ENCODE data around the gene ZDHHC11B. TPM values are rescaled to one million over a fixed set of nuclear protein-coding genes. Genes with fewer than 3 reads are reported as not detected.
A peak's percentile ranks its signal among the peaks of the same experiment; 100 is the strongest.

The ZDHHC11B gene
- total RNA-seq, 1 experiment from 2014 or later = 0.22 TPM

- no peak overlapping the region for H3K27ac ChIP-seq
- H3K27me3 ChIP-seq = no peaks in the 10 kb centered on the region; the same call in 1 of the 2 replicates
- H3K4me1 ChIP-seq = no peaks in the 10 kb centered on the region
- no peaks in the 10 kb centered on the region for H3K9me3 ChIP-seq (replicated peaks)
- H3K36me3 ChIP-seq = no peaks in the 10 kb centered on the region
- no peak overlapping the region for H3K4me3 ChIP-seq
- DNase-seq = no peak
Measured at GRCh38 chr5:675111-675870, 109.2 kb downstream of the ZDHHC11B start.

- no peak overlapping the region for H3K4me3 ChIP-seq
- no peaks in the 10 kb centered on the region for H3K4me1 ChIP-seq
- DNase-seq = no peak
- no peaks in the 10 kb centered on the region for H3K36me3 ChIP-seq
- no peak overlapping the region for H3K27ac ChIP-seq
- H3K27me3 ChIP-seq = no peaks in the 10 kb centered on the region; the same call in 1 of the 2 replicates
- H3K9me3 ChIP-seq (replicated peaks) = no peaks in the 10 kb centered on the region
Measured at GRCh38 chr5:674630-675011, 109.9 kb downstream of the ZDHHC11B start.

DNA sequence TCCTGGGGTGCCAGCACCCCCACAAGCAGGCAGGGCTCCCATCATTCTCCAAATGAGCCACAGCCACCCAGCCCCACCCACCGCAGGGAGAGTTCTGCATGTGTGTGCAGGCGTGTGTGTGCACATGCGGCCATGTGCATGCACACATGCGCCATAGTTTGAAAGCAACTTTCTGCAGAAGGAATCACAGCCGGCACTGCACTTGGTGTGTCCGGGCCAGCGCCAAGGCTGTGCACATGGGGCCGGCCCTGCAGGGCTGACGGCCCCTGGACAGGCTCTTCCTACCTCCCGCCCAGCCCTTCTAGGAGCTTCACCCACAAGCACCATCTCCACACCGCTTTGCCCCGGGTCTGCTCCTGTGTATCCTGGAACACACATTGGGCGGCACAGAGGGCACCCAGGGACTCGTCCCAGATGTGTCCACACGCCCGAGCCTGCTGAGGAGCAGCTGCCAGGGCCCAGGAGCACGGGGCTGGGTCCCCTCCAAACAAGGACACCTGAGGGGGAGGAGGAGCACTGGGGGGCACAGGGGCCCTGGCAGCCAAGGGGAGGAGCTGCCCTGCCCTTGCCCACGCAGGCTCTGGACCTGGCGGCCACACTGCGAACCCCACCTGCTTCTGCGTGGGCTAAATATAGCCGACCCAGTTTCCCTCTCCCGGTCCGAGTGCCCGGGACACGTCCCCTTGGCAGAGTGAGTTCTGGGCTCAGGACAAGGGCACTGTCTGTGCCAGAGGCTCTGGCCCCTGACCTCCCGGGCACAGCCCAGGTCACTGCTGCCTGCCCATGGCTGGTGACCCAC, 110.5 kb downstream of the ZDHHC11B start:
- Histone ChIP-seq H3K9me3 (replicated peaks) (no peaks in the 10 kb centered on the region), H3K27ac (no peak overlapping the region), H3K4me3 (no peak overlapping the region), H3K36me3 (no peaks in the 10 kb centered on the region), H3K27me3 (no peaks in the 10 kb centered on the region; the same call in 1 of the 2 replicates), H3K4me1 (no peaks in the 10 kb centered on the region)
- no peak for DNase-seq

DNA sequence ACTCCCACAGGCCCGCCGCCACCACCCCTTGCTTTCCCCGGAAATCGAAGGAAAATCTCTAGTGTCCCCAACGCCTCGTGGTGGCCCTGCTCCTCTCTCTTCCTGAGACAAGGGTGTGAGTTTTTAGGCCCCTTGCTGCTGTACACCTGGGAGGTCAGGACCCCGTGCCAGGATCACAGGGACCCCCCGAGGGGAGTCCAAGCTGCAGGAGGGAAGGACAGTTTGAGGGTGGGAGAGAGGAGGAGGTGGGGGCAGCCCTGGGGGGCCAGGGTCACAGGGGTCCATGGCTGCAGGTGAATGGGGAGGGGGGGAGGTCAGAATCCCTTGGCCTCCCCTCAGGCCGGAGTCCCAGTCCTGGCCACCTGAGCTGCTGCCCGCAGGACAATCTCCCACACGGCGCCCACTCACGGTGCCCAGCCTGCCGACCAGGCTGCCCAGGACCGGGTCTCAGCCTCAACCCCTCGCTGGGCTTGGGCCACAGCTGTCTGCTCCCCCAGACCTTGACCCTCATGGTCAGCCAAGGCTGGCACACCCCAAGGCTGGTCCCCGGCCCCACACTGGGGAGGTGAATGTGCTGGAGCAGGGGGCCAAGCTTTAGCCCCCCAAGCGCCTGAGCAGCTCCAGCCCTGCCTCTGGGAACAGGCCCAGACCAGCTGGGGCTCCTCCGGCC, 111.2 kb downstream of the ZDHHC11B start:
- H3K4me3 ChIP-seq = no peak overlapping the region
- DNase-seq = no peak
- no peak overlapping the region for H3K27ac ChIP-seq
- no peaks in the 10 kb centered on the region; the same call in 1 of the 2 replicates for H3K27me3 ChIP-seq
- no peaks in the 10 kb centered on the region for H3K4me1 ChIP-seq
- H3K36me3 ChIP-seq = no peaks in the 10 kb centered on the region
- no peaks in the 10 kb centered on the region for H3K9me3 ChIP-seq (replicated peaks)

DNA sequence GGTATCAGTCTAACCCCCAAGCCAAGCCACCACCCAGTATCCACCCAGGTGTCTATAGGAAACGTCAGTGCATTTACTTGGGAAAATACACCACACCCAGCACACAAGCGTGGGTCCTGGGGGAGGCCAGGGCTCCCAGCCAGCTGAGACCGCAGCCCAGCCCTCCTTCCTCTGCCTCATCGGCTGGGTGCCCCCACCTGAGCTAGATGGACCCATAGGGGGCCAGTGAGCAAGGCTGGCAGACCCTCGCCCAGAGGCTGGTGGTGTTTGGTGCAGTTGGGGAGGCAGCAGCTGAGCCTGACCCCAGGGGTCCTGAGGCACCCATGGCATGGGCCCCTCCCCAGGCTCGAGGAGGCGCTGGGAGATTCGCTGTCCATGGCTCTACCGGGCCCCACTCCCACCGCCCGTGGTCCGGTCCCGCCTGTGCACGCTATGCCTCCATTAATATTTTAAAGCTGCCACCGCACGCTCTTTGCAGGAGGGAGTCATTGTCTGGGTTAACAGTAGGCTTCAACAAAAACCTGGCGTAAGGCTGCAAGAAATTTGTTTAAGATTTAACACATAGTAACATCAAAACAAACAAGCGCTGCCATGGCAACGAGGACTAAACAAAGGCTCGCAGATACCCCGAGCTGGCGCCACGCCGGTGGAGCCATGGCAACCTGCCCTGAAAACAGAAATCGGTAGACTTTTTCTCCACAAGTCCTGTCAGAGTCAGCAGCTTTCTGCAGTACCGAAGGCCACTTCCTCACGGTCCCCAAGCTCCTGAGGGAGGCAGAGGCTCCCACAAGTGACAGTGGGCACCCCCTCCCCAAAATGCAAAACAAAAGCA, 112.0 kb downstream of the ZDHHC11B start:
- no peaks in the 10 kb centered on the region for H3K4me1 ChIP-seq
- no peaks in the 10 kb centered on the region; the same call in 1 of the 2 replicates for H3K27me3 ChIP-seq
- H3K4me3 ChIP-seq = no peak overlapping the region
- H3K9me3 ChIP-seq (replicated peaks) = no peaks in the 10 kb centered on the region
- H3K36me3 ChIP-seq = no peaks in the 10 kb centered on the region
- H3K27ac ChIP-seq = no peak overlapping the region
- peak; percentile 42 to 49 for DNase-seq

DNA sequence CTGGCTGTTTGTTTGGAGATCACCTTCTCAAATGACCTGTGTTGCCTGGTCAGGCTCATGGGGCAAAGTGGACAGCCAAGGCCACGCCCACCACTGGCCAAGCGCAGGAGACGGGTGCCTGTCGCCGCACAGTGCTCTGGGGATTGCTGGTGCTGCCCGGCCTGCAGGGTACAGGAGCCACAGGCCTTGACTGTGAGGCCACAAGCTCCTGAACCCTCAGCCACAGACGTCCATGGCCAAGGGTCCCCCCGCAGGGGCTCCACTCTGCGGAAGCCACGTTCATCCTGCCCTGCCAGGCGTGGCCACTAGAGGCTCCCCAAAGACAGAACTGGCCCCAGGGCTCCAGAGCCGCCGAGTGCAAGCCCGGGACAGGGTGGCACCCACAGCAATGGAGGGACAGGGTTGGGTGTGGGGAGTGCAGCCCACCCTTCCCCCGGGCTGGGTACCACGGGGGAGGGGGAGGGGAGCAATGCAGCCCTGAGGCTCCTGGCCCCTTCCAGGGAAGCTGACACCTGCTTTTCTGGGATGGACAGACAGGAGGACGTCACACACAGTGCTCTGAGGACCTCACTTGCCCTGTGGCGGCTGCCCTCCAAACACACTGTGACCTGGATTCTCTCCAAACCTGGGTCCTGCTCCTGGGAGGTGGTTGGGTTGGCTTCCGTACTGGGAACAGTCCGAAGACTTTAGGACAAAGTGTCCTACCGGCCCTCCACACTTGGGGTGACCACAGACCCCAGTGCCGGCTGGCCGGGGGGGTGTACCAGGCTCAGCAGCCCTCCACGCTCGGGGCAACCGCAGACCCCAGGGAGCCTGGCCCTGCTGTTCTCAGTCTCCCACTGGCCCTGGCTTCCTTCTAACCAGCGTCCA, 112.8 kb downstream of the ZDHHC11B start:
- no peaks in the 10 kb centered on the region for H3K36me3 ChIP-seq
- H3K27me3 ChIP-seq = no peaks in the 10 kb centered on the region; the same call in 1 of the 2 replicates
- no peaks in the 10 kb centered on the region for H3K4me1 ChIP-seq
- peak; percentile 53 to 68 for DNase-seq
- H3K9me3 ChIP-seq (replicated peaks) = no peaks in the 10 kb centered on the region
- no peak overlapping the region for H3K27ac ChIP-seq
- H3K4me3 ChIP-seq = no peak overlapping the region

- no peaks in the 10 kb centered on the region for H3K9me3 ChIP-seq (replicated peaks)
- H3K36me3 ChIP-seq = no peaks in the 10 kb centered on the region
- H3K4me1 ChIP-seq = no peaks in the 10 kb centered on the region
- H3K4me3 ChIP-seq = no peak overlapping the region
- H3K27ac ChIP-seq = no peak overlapping the region
- no peak for DNase-seq
- H3K27me3 ChIP-seq = no peaks in the 10 kb centered on the region; the same call in 1 of the 2 replicates
Measured at GRCh38 chr5:670396-671270, 113.9 kb downstream of the ZDHHC11B start.

GRCh38 chr5:669842-670395, 114.6 kb downstream of the ZDHHC11B start:
- no peak overlapping the region for H3K4me3 ChIP-seq
- H3K9me3 ChIP-seq (replicated peaks) = no peaks in the 10 kb centered on the region
- H3K36me3 ChIP-seq = no peaks in the 10 kb centered on the region
- no peak overlapping the region for H3K27ac ChIP-seq
- H3K27me3 ChIP-seq = no peaks in the 10 kb centered on the region; the same call in 1 of the 2 replicates
- H3K4me1 ChIP-seq = no peaks in the 10 kb centered on the region
- DNase-seq = no peak

DNA sequence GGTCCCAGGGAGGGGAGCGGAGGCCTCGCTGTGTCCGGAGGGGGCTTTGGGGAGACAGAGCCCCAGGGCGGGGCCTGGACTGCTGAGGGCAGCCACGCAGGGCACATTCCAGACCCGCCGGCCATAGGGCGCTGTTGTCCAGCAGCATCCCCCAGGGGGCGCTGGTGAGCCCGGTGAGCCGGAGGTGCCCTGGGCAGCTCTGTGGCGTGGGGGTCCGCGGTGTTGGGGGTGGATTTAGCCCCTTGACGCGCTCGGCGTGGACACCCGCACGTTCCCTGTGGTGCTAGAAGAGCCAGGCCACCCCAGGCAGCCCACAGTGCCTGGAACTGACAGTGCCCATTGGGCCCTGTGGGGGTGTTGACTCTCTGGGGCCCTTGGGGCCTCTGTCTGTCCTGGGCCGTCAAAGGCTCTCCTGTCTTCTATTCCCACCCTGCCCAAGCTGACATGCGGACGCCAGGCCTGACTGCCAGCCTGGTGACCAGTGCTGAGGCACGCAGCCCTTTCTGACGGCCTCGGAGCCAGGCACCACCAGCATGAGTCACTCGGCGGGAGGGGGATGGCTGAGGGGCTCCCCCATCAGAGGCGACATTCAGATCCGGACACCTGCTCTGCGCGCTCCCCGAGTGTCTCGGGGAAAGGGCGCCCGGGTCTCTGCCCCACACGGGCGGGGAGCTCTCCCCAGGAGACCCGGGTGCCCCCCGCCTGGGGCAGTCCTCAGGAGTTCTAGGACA, 115.3 kb downstream of the ZDHHC11B start:
- no peak for DNase-seq
- no peaks in the 10 kb centered on the region for H3K36me3 ChIP-seq
- no peaks in the 10 kb centered on the region; the same call in 1 of the 2 replicates for H3K27me3 ChIP-seq
- no peak overlapping the region for H3K27ac ChIP-seq
- no peak overlapping the region for H3K4me3 ChIP-seq
- H3K4me1 ChIP-seq = no peaks in the 10 kb centered on the region
- no peaks in the 10 kb centered on the region for H3K9me3 ChIP-seq (replicated peaks)

DNA sequence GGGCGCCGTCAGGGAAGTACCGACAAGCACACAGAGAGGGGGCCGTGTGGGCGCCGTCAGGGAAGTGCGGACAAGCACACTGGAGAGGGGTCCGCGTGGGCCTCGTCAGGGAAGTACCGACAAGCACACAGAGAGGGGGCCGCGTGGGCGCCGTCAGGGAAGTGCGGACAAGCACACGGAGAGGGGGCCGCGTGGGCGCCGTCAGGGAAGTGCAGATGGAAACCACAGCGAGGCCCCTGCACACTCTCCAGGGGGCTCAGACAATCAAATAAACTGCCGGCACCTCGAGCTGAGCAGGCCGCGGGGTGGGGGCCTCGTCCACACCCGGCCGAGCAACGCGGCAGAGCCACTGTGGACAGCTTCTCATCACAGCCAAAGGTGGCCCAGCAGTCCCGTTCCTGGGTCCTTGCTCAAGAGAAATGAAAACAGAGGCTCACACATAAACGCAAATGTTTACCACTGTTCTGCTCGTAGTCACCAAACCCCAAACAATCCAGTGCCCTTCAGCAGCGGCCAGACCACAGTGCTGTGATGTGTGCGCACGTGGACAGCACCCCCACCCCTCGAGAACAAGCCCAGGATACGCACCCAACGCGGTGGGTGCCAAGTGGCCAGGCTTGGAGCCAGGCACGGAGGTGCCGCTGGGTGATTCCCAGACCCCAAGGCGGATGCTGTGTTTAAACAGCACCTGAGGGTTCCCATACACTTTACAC, 116.1 kb downstream of the ZDHHC11B start:
- Histone ChIP-seq H3K4me1 (no peaks in the 10 kb centered on the region), H3K27me3 (no peaks in the 10 kb centered on the region; the same call in 1 of the 2 replicates), H3K4me3 (no peak overlapping the region), H3K36me3 (no peaks in the 10 kb centered on the region), H3K27ac (no peak overlapping the region), H3K9me3 (replicated peaks) (no peaks in the 10 kb centered on the region)
- DNase-seq = no peak

DNA sequence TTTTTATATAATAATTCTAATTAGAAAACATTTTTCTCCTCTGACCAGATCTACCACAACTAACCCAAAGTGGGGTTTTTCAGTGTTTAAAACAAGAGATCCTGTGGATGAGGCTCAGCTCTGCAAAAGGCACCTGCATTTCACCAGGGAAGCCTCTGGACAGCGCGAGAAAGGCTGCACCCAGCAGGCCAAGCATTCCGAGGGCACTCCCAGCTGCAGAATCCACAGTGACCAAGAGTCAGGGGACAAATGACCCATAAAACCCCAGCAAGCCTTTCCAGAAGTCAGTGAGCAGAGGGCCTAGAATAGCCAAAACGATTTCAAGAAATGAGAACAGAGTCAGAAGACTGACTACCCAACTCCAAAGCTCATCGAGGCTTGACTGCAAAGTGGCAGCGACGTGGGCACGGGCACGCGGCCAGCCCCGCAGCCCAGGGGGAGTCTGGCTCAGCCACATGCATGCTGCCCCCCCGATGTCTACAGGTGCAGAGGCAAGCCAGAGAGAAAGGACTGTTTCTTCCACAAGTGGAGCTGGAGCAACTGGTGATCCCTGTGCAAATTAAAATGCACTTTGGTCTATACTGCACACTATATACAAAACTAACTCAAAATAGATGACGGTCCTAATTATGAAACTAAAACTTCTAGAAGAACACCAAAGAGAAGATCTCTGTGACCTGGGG, 117.6 kb downstream of the ZDHHC11B start:
- H3K27ac ChIP-seq = no peak overlapping the region
- no peaks in the 10 kb centered on the region for H3K27me3 ChIP-seq
- no peaks in the 10 kb centered on the region for H3K9me3 ChIP-seq (replicated peaks)
- no peaks in the 10 kb centered on the region for H3K4me1 ChIP-seq
- DNase-seq = no peak
- no peaks in the 10 kb centered on the region for H3K36me3 ChIP-seq
- no peak overlapping the region for H3K4me3 ChIP-seq

All from SJCRH30 (cell line).